Neuronal stem cell (in vitro differentiated cells): ENCODE data around the gene PDAP1.

Experiments used
- DNase-seq: peaks from one replicate; pipeline ENCODE4 v3.0.0-alpha.2; 2013; ENCODE audit warnings: low spot score
- H2AFZ ChIP-seq: one replicate; pipeline ENCODE4 v1.6.1; 2013; ENCODE audit warnings: mild to moderate bottlenecking, low read length, inconsistent platforms
- H2AK5ac ChIP-seq: 2 replicates; pipeline ENCODE4 v1.6.1; 2013; ENCODE audit warnings: low read depth, mild to moderate bottlenecking, inconsistent platforms, low read length, moderate library complexity, mixed read lengths
- H2BK120ac ChIP-seq: 2 replicates; pipeline ENCODE4 v1.6.1; 2013; ENCODE audit warnings: low read depth, mild to moderate bottlenecking, inconsistent platforms, low read length, moderate library complexity, mixed read lengths
- H2BK12ac ChIP-seq: one replicate; pipeline ENCODE4 v1.6.1; 2013; ENCODE audit warnings: low read length, inconsistent platforms
- H2BK15ac ChIP-seq: 2 replicates; pipeline ENCODE4 v1.6.1; 2013; ENCODE audit warnings: mild to moderate bottlenecking, low read length, inconsistent platforms, mixed read lengths
- H2BK5ac ChIP-seq: one replicate; pipeline ENCODE4 v1.6.1; 2013; ENCODE audit warnings: inconsistent platforms, mild to moderate bottlenecking, low read length, moderate library complexity
- H3K14ac ChIP-seq: one replicate; pipeline ENCODE4 v1.6.1; 2013; ENCODE audit warnings: low read length, inconsistent platforms
- H3K18ac ChIP-seq: 2 replicates; pipeline ENCODE4 v1.6.1; 2013; ENCODE audit warnings: low read length, inconsistent platforms
- H3K23ac ChIP-seq: 2 replicates; pipeline ENCODE4 v1.6.1; 2013; ENCODE audit warnings: low read depth, mild to moderate bottlenecking, mixed read lengths, low read length, inconsistent platforms; ENCODE audit not compliant: poor library complexity
- H3K27ac ChIP-seq: replicated peaks from 3 replicates; pipeline ENCODE4 v1.5.1; 2013; ENCODE audit warnings: low read length, inconsistent platforms
- H3K27me3 ChIP-seq, 3 experiments: 2 replicates each; pipeline ENCODE4 v1.6.1; 2013; ENCODE audit warnings: low read length in 3 of 3, mild to moderate bottlenecking in 2 of 3, inconsistent platforms in 1 of 3, low read depth in 1 of 3, mixed read lengths in 1 of 3, moderate library complexity in 1 of 3; ENCODE audit not compliant: control insufficient read depth in 3 of 3, insufficient read depth in 3 of 3
- H3K36me3 ChIP-seq, 2 donors: replicated peaks in 1 of 2; 2 replicates each; pipeline ENCODE4 v1.6.1; 2013; ENCODE audit warnings: low read length in 2 of 2; ENCODE audit not compliant: control insufficient read depth in 2 of 2, insufficient read depth in 2 of 2
- H3K4ac ChIP-seq: 2 replicates; pipeline ENCODE4 v1.6.1; 2013; ENCODE audit warnings: inconsistent platforms, mild to moderate bottlenecking, low read length, moderate library complexity
- H3K4me1 ChIP-seq, 2 donors: 1 replicate in 1 of 2; 2 replicates in 1 of 2; pipeline ENCODE4 v1.6.1; 2013; ENCODE audit warnings: low read length in 2 of 2, low read depth in 1 of 2; ENCODE audit not compliant: control insufficient read depth in 2 of 2, insufficient read depth in 1 of 2
- H3K4me2 ChIP-seq: one replicate; pipeline ENCODE4 v1.6.1; 2013; ENCODE audit warnings: mild to moderate bottlenecking, low read length, inconsistent platforms; ENCODE audit not compliant: insufficient read depth, poor library complexity, severe bottlenecking
- H3K4me3 ChIP-seq, 2 donors: 2 replicates each; pipeline ENCODE4 v1.5.1; 2013; ENCODE audit warnings: low read length in 2 of 2, mild to moderate bottlenecking in 2 of 2, inconsistent platforms in 1 of 2, moderate library complexity in 1 of 2
- H3K79me1 ChIP-seq: one replicate; pipeline ENCODE4 v1.6.1; 2013; ENCODE audit warnings: low read depth, mild to moderate bottlenecking, inconsistent platforms, low read length, moderate library complexity
- H3K9ac ChIP-seq: one replicate; pipeline ENCODE4 v1.6.1; 2013; ENCODE audit warnings: mild to moderate bottlenecking, low read depth, low read length, inconsistent platforms; ENCODE audit not compliant: poor library complexity
- H3K9me3 ChIP-seq, 2 donors: replicated peaks in 1 of 2; 2 replicates each; pipeline versions ENCODE3 to v1.6.1; 2013; ENCODE audit warnings: low read length in 2 of 2, mild to moderate bottlenecking in 2 of 2, inconsistent platforms in 1 of 2, low read depth in 1 of 2, mixed read lengths in 1 of 2, moderate library complexity in 1 of 2; ENCODE audit not compliant: control insufficient read depth in 2 of 2, insufficient read depth in 1 of 2
- H4K8ac ChIP-seq: one replicate; pipeline ENCODE4 v1.6.1; 2013; ENCODE audit warnings: low read depth, mild to moderate bottlenecking, inconsistent platforms, low read length, moderate library complexity
- H4K91ac ChIP-seq: one replicate; pipeline ENCODE4 v1.6.1; 2013; ENCODE audit warnings: low read length, low read depth, mild to moderate bottlenecking, inconsistent platforms; ENCODE audit not compliant: poor library complexity
- WGBS, 2 donors: extraction: QIAGEN DNeasy Blood & Tissue Kit; methylation state at CpG; one replicate each; pipeline ENCODE4 v1.1.7; 2013; ENCODE audit warnings: missing lambda C conversion rate in 2 of 2, mixed read lengths in 1 of 2; ENCODE audit not compliant: insufficient read length in 2 of 2, insufficient replicate concordance in 1 of 2; ENCODE audit errors: extremely low coverage in 2 of 2; 5-methylcytosine and 5-hydroxymethylcytosine counted together

PDAP1 gene

DNA sequence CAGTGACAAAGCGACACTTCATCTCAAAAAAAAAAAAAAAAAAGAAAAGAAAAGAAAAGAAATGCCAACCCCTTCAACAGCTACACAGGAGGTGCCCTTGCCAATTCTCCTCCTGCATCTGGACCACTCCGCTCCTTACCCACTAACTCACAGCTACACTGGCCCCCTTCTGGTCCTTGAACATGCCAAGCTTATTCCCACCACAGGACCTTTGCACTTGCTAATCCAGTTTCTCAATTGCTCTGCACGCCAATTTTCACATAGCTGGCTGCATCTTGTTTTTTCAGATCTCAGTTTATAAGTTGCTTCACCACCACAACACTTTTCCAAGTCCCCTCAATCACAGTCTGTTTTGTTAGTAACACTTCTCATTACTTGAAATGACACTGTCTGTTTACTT lies 5.5 kb downstream of the PDAP1 start:
- H2BK120ac ChIP-seq, result no peak overlapping the region
- H3K18ac ChIP-seq, result no peak overlapping the region
- H2BK5ac ChIP-seq, result no peak overlapping the region
- no peak overlapping the region for H4K8ac ChIP-seq
- no peak overlapping the region for H3K4me2 ChIP-seq
- WGBS, 2 donors, result no CpG with 5 or more reads among the region's 3 CpGs
- no peak overlapping the region for H2BK12ac ChIP-seq
- no peak overlapping the region for H2BK15ac ChIP-seq
- H3K23ac ChIP-seq, result no peak overlapping the region
- H3K79me1 ChIP-seq, result peaks cover 10% of the 10 kb centered on the region
- no peaks in the 10 kb centered on the region for H3K27me3 ChIP-seq
- no peak overlapping the region for H3K4ac ChIP-seq
- peaks cover 0 to 10% of the 10 kb centered on the region in 2 donors for H3K4me1 ChIP-seq
- DNase-seq, result no peak
- no peak overlapping the region for H3K4me3 ChIP-seq
- H3K27ac ChIP-seq, result no peak overlapping the region
- H2AK5ac ChIP-seq, result no peak overlapping the region
- H3K36me3 ChIP-seq, result peaks cover 59 to 77% of the 10 kb centered on the region in 2 donors
- H3K9ac ChIP-seq, result no peak overlapping the region
- H3K9me3 ChIP-seq, result no peaks in the 10 kb centered on the region
- no peak overlapping the region for H2AFZ ChIP-seq
- no peak overlapping the region for H4K91ac ChIP-seq
- H3K14ac ChIP-seq, result no peak overlapping the region

- Histone ChIP-seq H3K18ac (no peak overlapping the region), H4K8ac (no peak overlapping the region), H2BK5ac (peak overlapping the region; percentile 4), H2AK5ac (no peak overlapping the region), H2AFZ (no peak overlapping the region), H3K4me3 (no peak overlapping the region), H3K4me2 (no peak overlapping the region), H3K27me3 (no peaks in the 10 kb centered on the region), H3K14ac (no peak overlapping the region), H3K36me3 (peaks cover 70 to 97% of the 10 kb centered on the region in 2 donors), H3K23ac (no peak overlapping the region), H2BK120ac (no peak overlapping the region), H3K9ac (no peak overlapping the region), H3K9me3 (no peaks in the 10 kb centered on the region), H3K79me1 (peaks cover 4% of the 10 kb centered on the region), H3K4me1 (peaks cover 0 to 2% of the 10 kb centered on the region in 2 donors), H4K91ac (no peak overlapping the region), H2BK15ac (no peak overlapping the region), H2BK12ac (no peak overlapping the region), H3K27ac (no peak overlapping the region), H3K4ac (no peak overlapping the region)
- DNase-seq, result no peak
- no CpG with 5 or more reads among the region's 6 CpGs for WGBS, 2 donors
These were observed 8.8 kb downstream of the PDAP1 start for GRCh38 chr7:99399597-99399996.

GRCh38 chr7:99398891-99399445 lies 9.4 kb downstream of the PDAP1 start:
- H2BK5ac ChIP-seq, result no peak overlapping the region
- H2BK15ac ChIP-seq, result no peak overlapping the region
- no peaks in the 10 kb centered on the region for H3K27me3 ChIP-seq
- no peak overlapping the region for H2BK120ac ChIP-seq
- no peak overlapping the region for H2BK12ac ChIP-seq
- no peak overlapping the region for H3K23ac ChIP-seq
- no peak overlapping the region for H3K27ac ChIP-seq
- no peak for DNase-seq
- no CpG with 5 or more reads among the region's 5 CpGs for WGBS, 2 donors
- no peaks in the 10 kb centered on the region for H3K79me1 ChIP-seq
- H3K14ac ChIP-seq, result no peak overlapping the region
- H4K8ac ChIP-seq, result no peak overlapping the region
- no peak overlapping the region for H2AK5ac ChIP-seq
- no peak overlapping the region for H3K9ac ChIP-seq
- H3K9me3 ChIP-seq, result no peaks in the 10 kb centered on the region
- H3K36me3 ChIP-seq, result peaks cover 66 to 97% of the 10 kb centered on the region in 2 donors
- no peak overlapping the region for H2AFZ ChIP-seq
- H3K4me3 ChIP-seq, result no peak overlapping the region
- H3K4me2 ChIP-seq, result no peak overlapping the region
- H3K4me1 ChIP-seq, result peaks cover 0 to 3% of the 10 kb centered on the region in 2 donors
- no peak overlapping the region for H4K91ac ChIP-seq
- H3K4ac ChIP-seq, result no peak overlapping the region
- no peak overlapping the region for H3K18ac ChIP-seq

GRCh38 chr7:99397297-99397983 lies 11.0 kb downstream of the PDAP1 start:
- H2BK12ac ChIP-seq, result no peak overlapping the region
- H3K79me1 ChIP-seq, result no peaks in the 10 kb centered on the region
- no peak overlapping the region for H2AFZ ChIP-seq
- DNase-seq, result no peak
- peak overlapping the region; percentile 24 for H3K9ac ChIP-seq
- H3K18ac ChIP-seq, result no peak overlapping the region
- peak overlapping the region; percentile 1 for H4K8ac ChIP-seq
- H3K4ac ChIP-seq, result no peak overlapping the region
- peaks cover 0 to 9% of the 10 kb centered on the region in 2 donors for H3K4me1 ChIP-seq
- no peak overlapping the region for H4K91ac ChIP-seq
- H3K23ac ChIP-seq, result peak overlapping the region; percentile 6
- H3K14ac ChIP-seq, result no peak overlapping the region
- H2BK5ac ChIP-seq, result no peak overlapping the region
- H3K9me3 ChIP-seq, result no peaks in the 10 kb centered on the region
- no peak overlapping the region for H2BK120ac ChIP-seq
- H3K4me3 ChIP-seq, result no peak overlapping the region
- WGBS, 2 donors, result no CpG with 5 or more reads among the region's 18 CpGs
- H3K27ac ChIP-seq, result no peak overlapping the region
- peaks cover 54 to 97% of the 10 kb centered on the region in 2 donors for H3K36me3 ChIP-seq
- H3K4me2 ChIP-seq, result no peak overlapping the region
- H2BK15ac ChIP-seq, result no peak overlapping the region
- H2AK5ac ChIP-seq, result no peak overlapping the region
- no peaks in the 10 kb centered on the region for H3K27me3 ChIP-seq
